Gastroesophageal sphincter (tissue), 2 donors: ENCODE data around the gene SGMS2.

Experiments
- POLR2A ChIP-seq, 2 donors: fragments of 450-650 bp; IDR thresholded peaks; one replicate each; pipeline ENCODE4 v1.6.1; 2017; ENCODE audit warnings: antibody characterized with exemption in 2 of 2, mild to moderate bottlenecking in 2 of 2, moderate library complexity in 1 of 2
- POLR2AphosphoS5 ChIP-seq: sonication (generic); formaldehyde crosslinking; IDR thresholded peaks from one replicate; pipeline ENCODE4 v1.6.1; 2017; ENCODE audit warnings: antibody characterized with exemption

DNA sequence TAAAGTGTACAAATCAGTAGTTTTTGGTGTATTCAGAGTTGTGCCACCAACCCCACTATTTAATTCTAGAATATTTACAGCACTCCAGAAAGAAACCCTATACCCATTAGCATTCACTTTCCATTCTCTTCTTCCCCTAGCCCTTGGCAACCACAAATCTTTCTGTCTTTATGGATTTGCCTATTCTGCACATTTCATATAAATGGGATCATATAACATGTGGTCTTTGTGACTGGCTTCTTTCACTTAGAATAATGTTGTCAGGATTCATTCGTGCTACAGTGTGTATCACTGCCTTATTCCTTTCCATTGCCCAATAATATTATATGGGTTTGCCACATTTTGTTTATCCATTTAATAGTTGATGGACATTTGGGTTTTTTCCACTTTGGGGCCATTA lies 32.2 kb downstream of the SGMS2 start:
- TF ChIP-seq POLR2AphosphoS5 (no peak), POLR2A (IDR thresholded peaks at IDR 0.05) (no peak)
